Endothelial cell of hepatic sinusoid (primary cell): ENCODE results near the gene GAS5.

Experiments
- in situ Hi-C: cut with HindIII; loops from 2 replicates; pipeline ENCODE4 v1.10.0; 2017; ENCODE audit warnings: low sequenced_read_pairs

GAS5 gene

GRCh38 chr1:173832748-173833147 lies 35.0 kb downstream of the GAS5 start:
- in situ Hi-C loops, result no loop called here

GRCh38 chr1:173827611-173828010 lies 40.2 kb downstream of the GAS5 start:
- in situ Hi-C loops, result no loop called here

GRCh38 chr1:173824315-173825081 lies 43.3 kb downstream of the GAS5 start, which contains the start of the genes CENPL and DARS2:
TSS of gene CENPL (minus strand) at chr1:173824883. CDS start at chr1:173811299, 13,584 bp downstream.
TSS of gene DARS2 (plus strand) at chr1:173824673. CDS start at chr1:173825230, 557 bp downstream.
- in situ Hi-C loops, result loop anchor here (5.0 kb wide), 1 partner anchor 33 kb away; no protein-coding TSS in a partner anchor

- in situ Hi-C loops, result loop anchor here (5.0 kb wide), 1 partner anchor 33 kb away; no protein-coding TSS in a partner anchor
Observed at GRCh38 chr1:173823781-173824314, 43.9 kb downstream of the GAS5 start.

GRCh38 chr1:173821680-173822079 lies 46.1 kb downstream of the GAS5 start:
- in situ Hi-C loops, result loop anchor here (5.0 kb wide), 1 partner anchor 36 kb away; no protein-coding TSS in a partner anchor

- in situ Hi-C loops, result no loop called here
Observed at GRCh38 chr1:173818459-173818858, 49.3 kb downstream of the GAS5 start.
